Activated gamma-delta T cell treated with anti-CD3 and anti-CD28 coated beads, Interleukin-2, amount 50 U/mL, for 16 hours (primary cell): ENCODE results near the gene HLA-DQB2.

Experiments
- DNase-seq: peaks from one replicate; pipeline ENCODE4 v3.0.0-alpha.2; 2020; ENCODE audit warnings: low read depth

The HLA-DQB2 gene

GRCh38 chr6:32744776-32745175, 18.6 kb downstream of the HLA-DQB2 start:
- DNase-seq = no peak

DNA sequence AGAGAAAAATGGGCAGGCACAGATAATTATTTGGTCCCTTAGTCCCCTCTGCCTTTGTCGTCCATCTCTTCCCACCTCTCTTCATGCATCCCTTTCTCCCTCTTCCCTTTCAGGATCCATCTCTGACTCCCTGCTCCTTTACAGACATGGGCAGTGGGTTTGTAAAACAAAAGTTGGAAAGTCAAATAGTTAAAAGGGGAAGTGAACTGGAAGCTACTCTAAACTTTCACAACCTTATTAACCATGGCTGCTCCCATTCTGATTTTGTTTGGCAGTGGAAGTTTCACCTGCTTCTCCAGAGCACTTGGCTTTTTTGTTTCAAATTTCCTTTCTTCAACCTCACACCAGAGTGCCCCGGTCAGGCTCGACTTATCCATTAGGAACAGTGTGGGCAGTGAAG, 21.0 kb downstream of the HLA-DQB2 start:
- DNase-seq = no peak

- no peak for DNase-seq
Observed at GRCh38 chr6:32741031-32741960, 22.0 kb downstream of the HLA-DQB2 start, which contains the start of gene HLA-DQA2. Gene HLA-DQA2 (plus strand): TSS chr6:32741391. CDS start chr6:32741444, 53 bp downstream.

DNA sequence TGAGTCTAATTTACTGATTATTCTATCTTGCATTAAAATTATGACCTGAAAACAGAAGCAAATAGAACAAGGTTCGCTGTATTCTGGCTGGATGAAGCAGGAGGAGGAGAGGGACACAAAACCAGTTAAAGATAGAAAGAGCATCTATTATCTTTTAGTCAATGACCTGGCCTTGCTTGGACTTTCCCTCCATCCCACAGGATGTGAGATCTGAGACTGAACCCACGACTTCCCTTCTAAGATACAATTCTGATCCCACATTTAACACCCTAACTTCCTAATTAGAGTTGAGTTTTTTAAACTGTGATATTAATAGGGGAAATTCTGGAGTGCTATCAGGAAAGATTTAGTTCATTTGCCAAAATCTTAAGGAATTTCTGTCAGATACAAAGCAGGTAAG, 25.2 kb downstream of the HLA-DQB2 start:
- DNase-seq = no peak

- no peak for DNase-seq
Observed at GRCh38 chr6:32718879-32719278, 44.5 kb downstream of the HLA-DQB2 start.

DNA sequence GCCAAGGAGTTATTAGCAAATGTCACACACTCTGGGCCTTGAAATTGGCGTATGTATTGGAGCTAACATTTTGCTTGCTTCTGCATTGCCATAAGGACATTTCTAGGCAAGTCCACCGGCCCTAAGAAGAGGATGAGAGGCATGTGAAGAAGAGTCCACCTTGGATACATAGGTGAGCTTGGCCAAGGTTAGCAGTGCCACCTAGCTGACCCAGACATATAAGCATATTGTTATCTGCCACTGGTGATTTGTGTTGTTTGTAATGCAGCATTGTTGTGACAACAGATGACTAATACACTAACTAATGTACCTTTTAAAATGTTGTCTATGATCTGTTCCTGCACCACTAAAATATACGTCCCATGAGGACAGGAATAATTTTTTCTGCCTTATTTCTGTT, 46.9 kb downstream of the HLA-DQB2 start:
- no peak for DNase-seq

DNA sequence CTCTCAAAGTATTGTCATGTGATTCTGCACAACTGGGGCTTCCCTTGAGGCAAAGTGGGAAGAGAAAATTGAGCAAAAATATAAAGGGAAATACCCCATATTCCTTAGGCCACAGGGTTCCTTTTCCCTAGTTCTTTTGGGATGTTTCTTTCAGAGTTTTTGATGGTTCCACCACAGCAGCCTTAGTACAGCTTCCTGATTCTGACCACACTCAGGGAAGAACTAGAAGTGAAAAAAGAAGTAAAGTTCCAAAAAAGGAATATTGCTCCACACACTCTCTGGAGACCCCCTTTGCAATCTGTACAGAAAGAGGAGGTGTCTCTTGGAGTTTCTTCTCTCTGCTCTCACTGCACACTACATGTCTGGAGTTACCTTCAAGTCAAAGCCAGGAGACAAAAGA, 50.1 kb downstream of the HLA-DQB2 start:
- no peak for DNase-seq

GRCh38 chr6:32709625-32710024, 53.7 kb downstream of the HLA-DQB2 start:
- no peak for DNase-seq
